HK-2 (cell line): Measurements from ENCODE around the gene IFNAR2.
A peak's percentile ranks its signal among the peaks of the same experiment; 100 is the strongest.
"Not testable (repeated sequence)": the region's sequence is repeated elsewhere in the genome, so short reads cannot be mapped to it uniquely, and the experiment has no call there.

Experiments used
- DNase-seq: peaks from one replicate; pipeline ENCODE4 v3.0.0-alpha.2; 2018; ENCODE audit not compliant: unreplicated experiment

IFNAR2 gene

DNA sequence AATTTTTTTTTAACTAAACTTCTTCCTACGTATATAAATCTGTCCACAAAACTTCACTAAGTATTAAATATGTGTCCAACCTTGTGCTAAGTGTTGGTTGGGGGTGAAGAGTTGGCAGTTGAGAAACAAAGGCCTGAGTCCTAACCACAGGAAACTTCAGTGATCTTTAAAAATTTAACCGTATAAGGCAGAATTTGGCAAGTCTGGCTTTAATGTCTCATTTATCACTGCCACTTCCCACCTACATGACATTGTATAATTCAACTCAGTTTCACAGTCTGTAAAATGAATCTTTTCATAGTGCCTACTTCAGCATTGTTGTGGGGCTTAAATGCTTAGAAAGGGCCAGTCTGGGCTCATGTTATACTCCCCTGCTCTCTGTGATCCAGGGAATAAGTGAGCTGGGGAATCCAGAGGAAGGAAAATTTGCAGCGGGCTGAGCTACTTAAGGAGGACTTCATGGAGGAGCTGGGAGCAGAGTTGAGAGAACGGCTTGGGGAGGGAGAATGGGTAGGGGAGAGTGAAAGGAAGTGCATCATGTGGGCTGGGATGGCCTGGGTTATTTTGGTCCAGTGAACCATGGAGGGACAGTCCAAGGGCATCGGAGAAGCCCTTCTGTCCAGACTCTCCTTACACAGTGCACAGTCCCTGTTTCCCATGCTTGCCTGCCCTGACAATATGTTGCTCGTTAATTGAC lies 14.5 kb downstream of the IFNAR2 start:
- no peak for DNase-seq

DNA sequence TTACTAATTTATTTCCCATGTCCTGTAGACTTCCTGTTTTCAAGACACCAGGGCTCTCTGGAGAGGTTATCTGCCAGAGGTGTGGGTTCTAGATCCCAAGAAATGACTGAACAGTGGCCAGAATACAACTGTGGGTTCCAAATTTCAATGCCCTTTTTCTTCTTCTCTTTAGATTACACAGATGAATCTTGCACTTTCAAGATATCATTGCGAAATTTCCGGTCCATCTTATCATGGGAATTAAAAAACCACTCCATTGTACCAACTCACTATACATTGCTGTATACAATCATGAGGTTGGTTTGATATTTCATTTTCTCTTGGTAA lies 15.0 kb downstream of the IFNAR2 start:
- no peak for DNase-seq

DNA sequence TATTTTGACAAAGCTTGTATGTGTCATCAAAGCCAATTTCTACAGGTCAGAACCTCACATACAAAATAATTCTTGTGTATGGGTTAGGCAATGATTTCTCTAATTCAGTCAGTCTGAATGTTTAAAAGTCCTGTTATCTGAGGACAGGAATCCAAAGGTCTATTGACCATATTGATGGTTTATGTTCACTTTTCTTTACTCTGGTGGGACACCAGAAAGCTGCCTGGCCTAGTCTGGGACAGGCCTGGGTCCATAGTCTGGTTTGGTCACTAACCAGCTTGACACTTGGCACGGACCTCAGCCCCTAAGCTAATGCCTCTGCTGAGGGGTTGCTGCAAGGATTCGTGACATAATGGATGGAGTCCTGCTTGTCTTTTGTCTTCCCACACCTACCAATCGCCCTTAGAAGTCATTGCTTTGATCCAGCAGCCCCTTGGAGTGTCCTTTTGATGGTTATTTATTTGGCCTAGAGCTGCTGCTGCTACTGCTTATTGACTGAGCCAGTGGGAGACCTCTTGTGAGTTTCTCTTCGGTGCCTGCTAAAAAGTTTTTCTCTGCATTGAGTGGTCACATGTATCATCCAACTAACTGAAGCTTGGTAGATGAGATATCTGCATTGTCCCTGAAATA lies 15.7 kb downstream of the IFNAR2 start:
- DNase-seq = no peak

DNA sequence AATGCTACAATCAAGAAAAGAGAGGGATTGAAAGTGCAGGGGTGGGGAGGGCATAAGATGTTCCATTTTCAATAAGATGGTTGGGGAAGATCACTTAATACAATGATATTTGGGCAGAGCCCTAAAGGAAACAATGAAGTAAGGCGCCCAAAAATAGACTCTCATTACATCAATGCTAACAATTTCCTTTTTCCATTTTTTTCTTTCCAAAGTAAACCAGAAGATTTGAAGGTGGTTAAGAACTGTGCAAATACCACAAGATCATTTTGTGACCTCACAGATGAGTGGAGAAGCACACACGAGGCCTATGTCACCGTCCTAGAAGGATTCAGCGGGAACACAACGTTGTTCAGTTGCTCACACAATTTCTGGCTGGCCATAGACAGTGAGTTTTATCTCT lies 16.8 kb downstream of the IFNAR2 start:
- DNase-seq = no peak

GRCh38 chr21:33246963-33247362 lies 17.2 kb downstream of the IFNAR2 start:
- DNase-seq = no peak

GRCh38 chr21:33247599-33247998 lies 17.9 kb downstream of the IFNAR2 start:
- no peak for DNase-seq

DNA sequence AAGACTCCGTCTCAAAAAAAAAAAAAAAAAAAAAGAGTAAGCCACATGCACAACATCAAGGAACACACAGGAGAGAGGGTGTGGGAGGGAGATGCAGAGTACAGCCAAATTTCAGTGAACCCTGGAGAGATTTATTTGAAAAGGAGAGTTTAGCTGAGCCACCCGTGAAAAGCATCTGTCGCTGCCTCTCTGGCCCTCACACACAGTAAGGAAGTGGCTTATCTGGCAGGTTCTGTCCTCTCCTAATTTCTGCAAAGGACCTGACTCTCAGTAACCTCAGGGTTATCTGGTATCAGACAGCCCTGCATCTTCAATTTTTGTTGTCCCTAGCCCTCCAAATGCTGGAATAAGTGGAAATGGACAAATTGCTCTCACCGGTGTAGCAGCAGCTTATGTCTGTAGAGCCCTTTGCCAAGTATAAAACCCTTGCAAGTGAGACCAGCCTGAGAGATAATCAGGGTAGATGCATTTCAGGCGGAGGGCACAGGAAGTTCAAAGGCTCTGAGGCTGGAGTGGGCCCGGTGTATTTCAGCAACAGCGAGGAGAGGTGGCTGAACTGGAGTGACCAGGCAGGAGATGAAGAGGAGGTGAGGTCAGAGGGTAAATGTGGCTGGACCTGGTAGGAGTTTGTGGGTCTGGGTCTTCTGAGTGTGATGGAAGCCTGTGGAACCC lies 19.7 kb downstream of the IFNAR2 start:
- DNase-seq = no peak

DNA sequence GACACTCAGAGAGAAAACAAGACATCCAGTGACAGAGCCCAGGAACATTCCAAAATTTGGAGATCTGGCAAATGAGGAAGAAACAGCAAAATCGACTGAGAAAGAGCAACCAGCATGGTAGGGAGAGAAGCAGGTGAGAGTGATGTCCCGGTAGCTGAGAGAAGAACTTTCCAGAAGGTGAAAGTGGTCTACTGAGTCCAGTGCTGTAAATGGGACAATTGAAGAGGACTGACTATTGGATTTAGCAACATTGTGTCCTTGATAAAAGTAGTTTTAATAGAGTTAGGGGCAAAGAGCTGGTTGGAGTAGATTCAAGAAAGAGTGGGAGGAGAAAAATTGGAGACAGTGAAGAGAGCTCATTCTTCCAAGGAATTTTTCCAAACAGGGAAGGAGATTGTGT lies 21.4 kb downstream of the IFNAR2 start:
- DNase-seq = no peak

DNA sequence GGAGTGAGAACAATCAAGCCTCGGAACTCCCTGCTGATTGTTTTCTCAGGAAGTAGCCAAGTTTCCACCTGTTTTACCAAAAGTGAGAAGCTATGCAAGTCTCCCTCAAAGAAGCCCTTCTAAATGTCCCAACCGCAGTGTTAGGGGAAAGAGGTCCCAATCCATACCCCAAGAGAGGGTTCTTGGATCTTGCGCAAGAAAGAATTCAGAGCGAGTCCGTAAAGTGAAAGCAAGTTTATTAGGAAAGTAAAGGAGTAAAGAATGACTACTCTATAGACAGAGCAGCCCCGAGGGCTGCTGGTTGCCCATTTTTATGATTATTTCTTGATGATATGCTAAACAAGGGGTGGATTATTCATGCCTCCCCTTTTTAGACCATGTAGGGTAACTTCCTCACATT lies 23.6 kb downstream of the IFNAR2 start:
- not testable (repeated sequence) for DNase-seq

- no peak for DNase-seq
Observed at GRCh38 chr21:33254766-33255165, 25.0 kb downstream of the IFNAR2 start.

GRCh38 chr21:33255404-33255803 lies 25.7 kb downstream of the IFNAR2 start:
- no peak for DNase-seq

DNA sequence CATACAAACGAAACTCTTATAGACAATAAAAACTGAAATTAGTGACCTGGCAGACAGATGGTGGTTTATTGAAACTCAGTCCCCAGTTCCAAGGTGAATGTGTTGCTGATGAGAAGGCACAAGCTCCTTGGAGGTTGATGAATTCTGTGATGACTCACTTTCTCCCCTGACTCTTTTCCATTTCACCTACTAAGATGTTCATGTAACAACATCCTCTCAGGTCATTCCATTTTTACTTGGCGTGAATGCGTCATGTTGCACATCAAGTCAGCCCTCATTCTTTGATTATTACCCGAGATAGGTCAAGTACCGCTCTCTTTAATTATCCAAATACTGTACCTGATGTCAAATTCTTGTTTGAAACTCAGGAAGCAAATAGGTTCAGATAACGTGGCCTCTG lies 26.3 kb downstream of the IFNAR2 start:
- no peak for DNase-seq

DNA sequence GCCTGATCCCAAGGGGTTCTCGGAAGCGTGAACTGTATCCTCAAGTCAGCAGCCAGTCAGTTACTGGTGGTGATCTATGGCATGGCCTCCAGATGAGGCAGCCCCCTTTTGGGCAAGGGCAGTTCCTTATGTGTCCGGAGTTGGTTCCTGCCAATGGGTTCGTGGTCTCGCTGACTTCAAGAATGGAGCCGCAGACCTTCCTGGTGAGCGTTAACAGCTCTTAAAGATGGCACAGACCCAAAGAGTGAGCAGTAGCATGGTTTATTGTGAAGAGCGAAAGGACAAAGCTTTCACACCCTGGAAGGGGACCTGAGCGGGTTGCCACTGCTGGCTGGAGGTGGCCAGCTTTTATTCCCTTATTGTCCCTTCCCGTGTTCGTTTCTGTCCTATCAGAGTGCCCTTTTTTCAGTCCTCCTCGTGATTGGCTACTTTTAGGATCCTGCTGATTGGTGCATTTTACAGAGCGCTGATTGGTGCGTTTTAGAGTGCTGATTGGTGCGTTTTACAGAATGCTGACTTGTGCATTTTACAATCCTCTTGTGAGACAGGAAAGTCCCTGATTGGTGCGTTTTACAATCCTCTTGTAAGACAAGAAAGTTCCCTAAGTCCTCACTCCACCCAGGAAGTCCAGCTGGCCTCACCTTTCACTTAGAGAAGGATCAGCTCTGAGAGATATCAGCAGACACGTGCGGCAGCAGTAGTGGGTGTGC lies 27.5 kb downstream of the IFNAR2 start:
- no peak for DNase-seq

DNA sequence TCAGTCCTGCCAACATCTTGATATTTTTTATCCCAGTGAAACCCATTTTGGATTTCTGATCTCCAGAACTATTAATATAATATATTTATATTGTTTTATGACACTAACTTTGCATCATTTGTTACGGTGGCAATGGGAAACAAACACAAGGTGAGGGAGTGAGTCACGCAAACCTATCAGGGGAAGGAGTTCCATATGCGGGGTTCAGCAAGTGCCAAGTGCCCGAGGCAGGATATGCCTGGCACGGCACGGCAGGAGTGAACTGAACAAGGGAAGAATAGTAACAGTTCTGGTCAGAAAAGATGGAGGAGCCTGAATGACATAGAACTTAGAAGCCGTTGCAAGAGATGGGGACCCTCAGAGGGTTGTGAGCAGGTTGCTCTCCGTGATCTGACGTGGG lies 28.7 kb downstream of the IFNAR2 start:
- DNase-seq = no peak

- no peak for DNase-seq
Observed at GRCh38 chr21:33259428-33259827, 29.7 kb downstream of the IFNAR2 start.

DNA sequence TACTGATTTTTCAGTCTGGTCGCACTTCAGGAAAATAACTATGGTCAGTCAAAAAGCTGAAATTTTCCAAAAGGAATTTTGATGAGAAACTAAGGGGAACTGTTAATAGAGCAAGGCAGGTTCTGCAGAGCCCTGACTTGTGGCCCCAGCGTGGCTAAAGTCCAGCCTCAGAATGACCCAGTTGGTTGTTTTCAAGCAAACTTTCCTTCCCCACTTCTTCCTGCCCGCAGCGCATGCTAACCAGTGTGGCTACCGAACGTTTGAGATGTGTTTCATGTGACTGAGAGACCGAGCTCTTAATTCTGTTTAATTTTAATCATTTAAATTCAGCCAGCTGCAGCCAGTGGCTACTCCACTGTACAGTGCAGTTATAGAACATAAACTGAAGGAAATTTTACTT lies 30.3 kb downstream of the IFNAR2 start:
- no peak for DNase-seq

GRCh38 chr21:33261635-33262034 lies 31.9 kb downstream of the IFNAR2 start:
- no peak for DNase-seq

DNA sequence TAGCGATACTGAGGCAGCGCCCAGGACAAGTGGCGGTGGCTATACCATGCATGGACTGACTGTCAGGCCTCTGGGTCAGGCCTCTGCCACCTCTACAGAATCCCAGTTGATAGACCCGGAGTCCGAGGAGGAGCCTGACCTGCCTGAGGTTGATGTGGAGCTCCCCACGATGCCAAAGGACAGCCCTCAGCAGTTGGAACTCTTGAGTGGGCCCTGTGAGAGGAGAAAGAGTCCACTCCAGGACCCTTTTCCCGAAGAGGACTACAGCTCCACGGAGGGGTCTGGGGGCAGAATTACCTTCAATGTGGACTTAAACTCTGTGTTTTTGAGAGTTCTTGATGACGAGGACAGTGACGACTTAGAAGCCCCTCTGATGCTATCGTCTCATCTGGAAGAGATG lies 33.2 kb downstream of the IFNAR2 start:
- no peak for DNase-seq

DNA sequence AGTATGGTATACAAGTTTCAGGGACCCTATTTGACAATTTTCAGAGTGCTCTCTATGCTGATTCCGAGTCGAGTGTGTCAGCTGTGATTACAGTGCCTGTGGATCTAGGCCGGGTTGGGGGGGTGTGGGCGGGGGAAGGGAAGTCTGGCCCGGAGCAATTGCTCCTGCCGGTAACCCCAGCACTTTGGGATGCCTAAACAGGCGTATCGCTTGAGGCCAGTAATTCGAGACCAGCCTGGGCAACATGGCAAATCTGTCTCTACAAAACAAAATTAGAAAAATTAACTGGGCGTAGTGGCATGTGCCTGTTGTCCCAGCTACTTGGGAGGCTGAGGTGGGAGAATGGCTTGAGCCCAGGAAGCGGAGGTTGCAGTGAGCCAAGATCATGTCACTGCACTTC lies 34.8 kb downstream of the IFNAR2 start:
- no peak for DNase-seq

- DNase-seq = no peak
Observed at GRCh38 chr21:33265664-33266049, 35.9 kb downstream of the IFNAR2 start.

- peak; percentile 63 for DNase-seq
Observed at GRCh38 chr21:33266050-33266788, 36.5 kb downstream of the IFNAR2 start, which contains the start of gene IL10RB. Gene IL10RB (plus strand): TSS chr21:33266367. CDS start chr21:33266466, 99 bp downstream.

DNA sequence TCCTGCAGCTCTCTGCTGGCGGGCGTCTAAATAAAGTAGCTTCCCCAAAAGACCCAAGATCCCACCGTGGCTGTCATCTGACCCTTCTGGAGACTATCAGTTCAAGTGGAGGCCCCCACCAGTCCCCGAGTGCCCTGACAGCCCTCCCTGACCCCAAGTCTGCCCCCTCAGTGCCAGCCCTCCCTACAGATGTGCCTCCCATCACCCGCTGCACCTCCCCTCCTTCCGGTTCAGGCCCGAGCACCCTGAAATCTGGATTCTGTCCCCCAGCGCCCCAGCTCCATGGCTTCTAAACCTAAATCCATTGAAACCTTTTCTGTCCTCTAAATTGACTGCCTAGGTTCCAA lies 37.0 kb downstream of the IFNAR2 start:
- DNase-seq = no peak
